H7 (cell line): Measurements from ENCODE around the gene NPTX2. TPM values are rescaled to one million over a fixed set of nuclear protein-coding genes. Genes with fewer than 3 reads are reported as not detected.

Source experiments
- total RNA-seq: library from RNA; depleted of rRNA; stranded (reverse); fragments of >200 nt; shearing (Covaris generic); gene quantifications from 2 replicates; pipeline ENCODE4 v1.2.3, GENCODE V29; 2014; rRNA removed

Gene NPTX2
- total RNA-seq, 1 experiment from 2014 or later, result 19.7 TPM

Other genes starting within 250 kb of the NPTX2 start
- 16.6 and 24.9 TPM in 2 replicates for gene BAIAP2L1, start 216.2 kb upstream of the NPTX2 start, total RNA-seq